Muscle layer of colon (tissue), 2 donors: ENCODE measurements around the gene DNM2.
"Not testable (repeated sequence)": the region's sequence is repeated elsewhere in the genome, so short reads cannot be mapped to it uniquely, and the experiment has no call there.

ENCODE experiments used
- H3K27ac ChIP-seq: one replicate; pipeline ENCODE4 v1.7.0; 2013; ENCODE audit warnings: low read depth, mild to moderate bottlenecking, low read length, moderate library complexity
- H3K27me3 ChIP-seq, 2 donors: one replicate each; pipeline ENCODE4 v1.7.0; 2013; ENCODE audit warnings: low read length in 2 of 2, mild to moderate bottlenecking in 2 of 2; ENCODE audit not compliant: insufficient read depth in 2 of 2, control insufficient read depth in 1 of 2
- H3K36me3 ChIP-seq: one replicate; pipeline ENCODE4 v1.7.0; 2013; ENCODE audit warnings: mild to moderate bottlenecking, low read length; ENCODE audit not compliant: insufficient read depth
- H3K4me1 ChIP-seq: one replicate; pipeline ENCODE4 v1.7.0; 2013; ENCODE audit warnings: mild to moderate bottlenecking, low read length; ENCODE audit not compliant: insufficient read depth
- H3K4me3 ChIP-seq, 2 donors: one replicate each; pipeline ENCODE4 v1.7.0; 2013; ENCODE audit warnings: low read length in 2 of 2, low read depth in 1 of 2, mild to moderate bottlenecking in 1 of 2, moderate library complexity in 1 of 2
- H3K9ac ChIP-seq: one replicate; pipeline ENCODE4 v1.7.0; 2013; ENCODE audit warnings: low read length
- H3K9me3 ChIP-seq: one replicate; pipeline ENCODE4 v1.7.0; 2013; ENCODE audit warnings: mild to moderate bottlenecking, low read length
- donor health status: abdominal sarcoma.
- donor health status: Adenocarcinoma of cecum.

Gene DNM2

GRCh38 chr19:10836479-10837330 is 118.8 kb downstream of the DNM2 start:
- H3K27me3 ChIP-seq = no peaks in the 10 kb centered on the region
- H3K27ac ChIP-seq = peak overlapping the region; percentile 92
- no peaks in the 10 kb centered on the region for H3K36me3 ChIP-seq
- peak overlapping the region in 1 of 2 donors; percentile 67 for H3K4me3 ChIP-seq
- peaks cover 7% of the 10 kb centered on the region for H3K4me1 ChIP-seq
- H3K9me3 ChIP-seq = no peaks in the 10 kb centered on the region
- H3K9ac ChIP-seq = peak overlapping the region; percentile 65

- H3K4me3 ChIP-seq, H3K9ac ChIP-seq, H3K4me1 ChIP-seq, H3K27me3 ChIP-seq, H3K9me3 ChIP-seq, H3K36me3 ChIP-seq, H3K27ac ChIP-seq: not testable (repeated sequence)
Measured at GRCh38 chr19:10837649-10838048, 119.8 kb downstream of the DNM2 start.

- H3K9me3 ChIP-seq = no peaks in the 10 kb centered on the region
- H3K4me1 ChIP-seq = peaks cover 7% of the 10 kb centered on the region
- H3K9ac ChIP-seq = no peak overlapping the region
- H3K4me3 ChIP-seq = no peak overlapping the region
- no peaks in the 10 kb centered on the region for H3K36me3 ChIP-seq
- H3K27ac ChIP-seq = no peak overlapping the region
- no peaks in the 10 kb centered on the region for H3K27me3 ChIP-seq
Measured at GRCh38 chr19:10838377-10838776, 120.5 kb downstream of the DNM2 start.

- no peak overlapping the region for H3K9ac ChIP-seq
- no peaks in the 10 kb centered on the region for H3K27me3 ChIP-seq
- no peaks in the 10 kb centered on the region for H3K36me3 ChIP-seq
- H3K9me3 ChIP-seq = no peaks in the 10 kb centered on the region
- no peak overlapping the region for H3K27ac ChIP-seq
- no peak overlapping the region for H3K4me3 ChIP-seq
- H3K4me1 ChIP-seq = peaks cover 7% of the 10 kb centered on the region
Measured at GRCh38 chr19:10839114-10840050, 121.5 kb downstream of the DNM2 start.

GRCh38 chr19:10842788-10843187 is 124.9 kb downstream of the DNM2 start:
- no peaks in the 10 kb centered on the region for H3K4me1 ChIP-seq
- no peak overlapping the region for H3K27ac ChIP-seq
- H3K36me3 ChIP-seq = no peaks in the 10 kb centered on the region
- no peak overlapping the region for H3K9ac ChIP-seq
- H3K9me3 ChIP-seq = no peaks in the 10 kb centered on the region
- H3K4me3 ChIP-seq = no peak overlapping the region
- no peaks in the 10 kb centered on the region for H3K27me3 ChIP-seq

- Histone ChIP-seq H3K9me3 (no peaks in the 10 kb centered on the region), H3K9ac (no peak overlapping the region), H3K36me3 (no peaks in the 10 kb centered on the region), H3K4me1 (no peaks in the 10 kb centered on the region), H3K27me3 (no peaks in the 10 kb centered on the region), H3K4me3 (no peak overlapping the region), H3K27ac (no peak overlapping the region)
Measured at GRCh38 chr19:10846500-10847202, 128.8 kb downstream of the DNM2 start.

GRCh38 chr19:10848230-10848856 is 130.5 kb downstream of the DNM2 start, which contains the start of gene C19orf38:
TSS of gene C19orf38 (plus strand) at chr19:10848415. CDS start at chr19:10848509, 94 bp downstream.
- H3K27ac ChIP-seq = no peak within 1 kb of the TSS
- no peaks in the 10 kb centered on the region for H3K27me3 ChIP-seq
- H3K4me1 ChIP-seq = no peaks in the 10 kb centered on the region
- H3K36me3 ChIP-seq = no peaks in the 10 kb centered on the region
- H3K9me3 ChIP-seq = no peaks in the 10 kb centered on the region
- H3K4me3 ChIP-seq = no peak within 1 kb of the TSS
- no peak within 1 kb of the TSS for H3K9ac ChIP-seq

GRCh38 chr19:10850631-10851030 is 132.8 kb downstream of the DNM2 start:
- Histone ChIP-seq H3K27me3 (no peaks in the 10 kb centered on the region), H3K4me3 (no peak overlapping the region), H3K36me3 (no peaks in the 10 kb centered on the region), H3K4me1 (no peaks in the 10 kb centered on the region), H3K27ac (no peak overlapping the region), H3K9me3 (no peaks in the 10 kb centered on the region), H3K9ac (no peak overlapping the region)

- Histone ChIP-seq H3K27me3 (no peaks in the 10 kb centered on the region), H3K27ac (no peak overlapping the region), H3K4me3 (no peak overlapping the region), H3K9ac (no peak overlapping the region), H3K36me3 (no peaks in the 10 kb centered on the region), H3K9me3 (no peaks in the 10 kb centered on the region), H3K4me1 (no peaks in the 10 kb centered on the region)
Measured at GRCh38 chr19:10852098-10852800, 134.4 kb downstream of the DNM2 start.

GRCh38 chr19:10852941-10853340 is 135.1 kb downstream of the DNM2 start:
- no peak overlapping the region for H3K4me3 ChIP-seq
- H3K27ac ChIP-seq = no peak overlapping the region
- H3K36me3 ChIP-seq = no peaks in the 10 kb centered on the region
- no peaks in the 10 kb centered on the region for H3K9me3 ChIP-seq
- no peaks in the 10 kb centered on the region for H3K27me3 ChIP-seq
- no peak overlapping the region for H3K9ac ChIP-seq
- H3K4me1 ChIP-seq = no peaks in the 10 kb centered on the region
